HT1080 (cell line): ENCODE data around the gene FEN1. TPM values are rescaled to one million over a fixed set of nuclear protein-coding genes. Genes with fewer than 3 reads are reported as not detected.

ENCODE experiments used
- DNase-seq: peaks from one replicate; pipeline ENCODE4 v3.0.0-alpha.2; 2015; ENCODE audit warnings: low read depth
- total RNA-seq: library from RNA; depleted of rRNA; stranded (reverse); fragments of >200 nt; shearing (Covaris generic); gene quantifications from 2 replicates; pipeline ENCODE4 v1.2.3, GENCODE V29; 2014

FEN1 gene
- total RNA-seq, 1 experiment from 2014 or later = 261 TPM

GRCh38 chr11:61817471-61818202, 24.9 kb downstream of the FEN1 start:
- DNase-seq = no peak

GRCh38 chr11:61820174-61820573, 27.5 kb downstream of the FEN1 start:
- peak; percentile 69 for DNase-seq

GRCh38 chr11:61826930-61827570, 34.3 kb downstream of the FEN1 start:
- DNase-seq = no peak

- peak; percentile 89 for DNase-seq
Measured at GRCh38 chr11:61827571-61828378, 35.1 kb downstream of the FEN1 start, which contains the start of gene FADS2. Gene FADS2 (plus strand): TSS chr11:61828300. CDS start chr11:61828391, 91 bp downstream.

GRCh38 chr11:61828379-61828628, 35.6 kb downstream of the FEN1 start:
- no peak for DNase-seq

GRCh38 chr11:61828629-61829407, 36.1 kb downstream of the FEN1 start:
- DNase-seq = peak; percentile 27

- no peak for DNase-seq
Measured at GRCh38 chr11:61829806-61830205, 37.1 kb downstream of the FEN1 start.

- DNase-seq = no peak
Measured at GRCh38 chr11:61830237-61831105, 37.8 kb downstream of the FEN1 start.

GRCh38 chr11:61832207-61832606, 39.5 kb downstream of the FEN1 start:
- DNase-seq = no peak

- DNase-seq = no peak
Measured at GRCh38 chr11:61832754-61833153, 40.0 kb downstream of the FEN1 start.

GRCh38 chr11:61833471-61833870, 40.8 kb downstream of the FEN1 start:
- no peak for DNase-seq

GRCh38 chr11:61833926-61834277, 41.2 kb downstream of the FEN1 start:
- no peak for DNase-seq

- peak; percentile 64 for DNase-seq
Measured at GRCh38 chr11:61834278-61835048, 41.8 kb downstream of the FEN1 start.

GRCh38 chr11:61836193-61836592, 43.5 kb downstream of the FEN1 start:
- DNase-seq = no peak

GRCh38 chr11:61837411-61838005, 44.8 kb downstream of the FEN1 start:
- DNase-seq = no peak

- DNase-seq = no peak
Measured at GRCh38 chr11:61838501-61838900, 45.8 kb downstream of the FEN1 start.

GRCh38 chr11:61838921-61839320, 46.2 kb downstream of the FEN1 start:
- DNase-seq = no peak

GRCh38 chr11:61839742-61840141, 47.0 kb downstream of the FEN1 start:
- DNase-seq = no peak

GRCh38 chr11:61840371-61840770, 47.7 kb downstream of the FEN1 start:
- DNase-seq = no peak
